HEK293T (cell line): ENCODE data around the gene CPT1B.

Experiments used
- BHLHE40 ChIP-seq: fragments of 450-650 bp; IDR thresholded peaks from 2 replicates; pipeline ENCODE4 v1.6.1; 2016; ENCODE audit warnings: mild to moderate bottlenecking, moderate library complexity, borderline replicate concordance
- ELF4 ChIP-seq: fragments of 450-650 bp; IDR thresholded peaks from 2 replicates; pipeline ENCODE4 v1.6.1; 2017; ENCODE audit warnings: antibody characterized with exemption
- FOXA1 ChIP-seq: fragments of 450-650 bp; IDR thresholded peaks from 2 replicates; pipeline ENCODE4 v1.6.1; 2016; ENCODE audit warnings: mild to moderate bottlenecking
- NFRKB ChIP-seq: fragments of 450-650 bp; IDR thresholded peaks from 2 replicates; pipeline ENCODE4 v1.6.1; 2016; ENCODE audit warnings: mild to moderate bottlenecking, moderate library complexity

GRCh38 chr22:50522208-50522805 is 55.9 kb downstream of the CPT1B start:
- TF ChIP-seq FOXA1 (no peak), BHLHE40 (no peak), ELF4 (no peak), NFRKB (no peak)
